ENCODE results near the gene ENTHD1. TPM values are rescaled to one million over a fixed set of nuclear protein-coding genes. Genes with fewer than 3 reads are reported as not detected.

ENTHD1 gene
- total and polyA plus RNA-seq, 10 of the 15 experiments (the other 5 are each of a cell fraction or from before 2014, with no cell fraction given) = 0.09 to 0.52 (median 0.21) TPM; not detected in 1

- SMC1A ChIA-PET (ENCODE audit: uncharacterized antibody, unreplicated experiment) = interaction anchor here (0.9 to 1.0 kb wide), 3 partner anchors 62 to 314 kb away, joined by 3 read pairs; no protein-coding TSS in a partner anchor
- TF ChIP-seq STAT1 (conservative IDR thresholded peaks at IDR 0.05) (no peak), USF1 (IDR thresholded peaks at IDR 0.05; ENCODE audit: borderline replicate concordance, extremely low read length, insufficient read depth, low read depth, low read length) (no peak), FOS (IDR thresholded peaks at IDR 0.05; ENCODE audit: borderline replicate concordance, extremely low read depth, insufficient read length) (no peak), BCLAF1 (IDR thresholded peaks at IDR 0.05) (no peak), ZBED1 (IDR thresholded peaks at IDR 0.05; ENCODE audit: borderline replicate concordance) (no peak), ELK1 (IDR thresholded peaks at IDR 0.05; ENCODE audit: low read depth, low read length) (no peak), NKRF (conservative IDR thresholded peaks at IDR 0.05) (no peak), PML (IDR thresholded peaks at IDR 0.05; ENCODE audit: low read length) (no peak), KLF5 (IDR thresholded peaks at IDR 0.05; ENCODE audit: partially characterized antibody) (no peak), GATAD2B (conservative IDR thresholded peaks at IDR 0.05; ENCODE audit: low read depth) (no peak), POU2F2 (IDR thresholded peaks at IDR 0.05; ENCODE audit: borderline replicate concordance, low read depth, low read length) (no peak), IKZF1 (conservative IDR thresholded peaks at IDR 0.05) (no peak), ESRRA (IDR thresholded peaks at IDR 0.05; ENCODE audit: low read length) (no peak), HDGF (IDR thresholded peaks at IDR 0.05) (no peak), IRF3 (IDR thresholded peaks at IDR 0.05) (no peak), ZZZ3 (IDR thresholded peaks at IDR 0.05; ENCODE audit: control insufficient read depth, insufficient read length, low read depth) (no peak)
Observed at GRCh38 chr22:39710380-39711150, 183.0 kb downstream of the ENTHD1 start.

More at GRCh38 chr22:39710380-39711150, 183.0 kb downstream of the ENTHD1 start:
- H3K4me3 ChIP-seq = no peak overlapping the region
- no peaks in the 10 kb centered on the region for H3K36me3 ChIP-seq (ENCODE audit: control insufficient read depth in 2 of 2, insufficient read depth in 2 of 2, low read length in 1 of 2)
- no peaks in the 10 kb centered on the region for H4K20me1 ChIP-seq (ENCODE audit: control insufficient read depth, insufficient read depth)
- in situ Hi-C loops (cut with MboI) = no loop called here
- intact Hi-C loops (cut with micrococcal nuclease; ENCODE audit: unreplicated experiment) = no loop called here
- H3K4me2 ChIP-seq (ENCODE audit: control insufficient read depth, insufficient read depth) = no peak overlapping the region
- no peaks in the 10 kb centered on the region for H3K4me1 ChIP-seq (ENCODE audit: control insufficient read depth, insufficient read depth, low read length)
- BruUV-seq (replicated peaks) = no TSS peak
- H3K27me3 ChIP-seq (replicated peaks in 1 of 2; ENCODE audit: control insufficient read depth in 2 of 2, insufficient read depth in 2 of 2, low read length in 1 of 2) = peaks cover 2 to 6% of the 10 kb centered on the region in 2 experiments; a peak in 3 of 4 replicates
- H3K9me3 ChIP-seq (replicated peaks; ENCODE audit: control insufficient read depth, insufficient read depth, low read length) = no peaks in the 10 kb centered on the region
- H3K9ac ChIP-seq (ENCODE audit: control insufficient read depth, insufficient read depth, low read length) = no peak overlapping the region
- ChIA-PET CTCF (interaction anchor here (0.7 kb wide), 1 partner anchor 10 kb away, joined by 3 read pairs; no protein-coding TSS in a partner anchor), POLR2A (no interaction called here), RAD21 (ENCODE audit: unreplicated experiment) (no interaction called here)
- WGBS (ENCODE audit: insufficient coverage, insufficient replicate concordance, low lambda C conversion rate, missing lambda C conversion rate) = 50% methylated on average over 15 of the region's 15 CpGs
- DNase-seq (ENCODE audit: low read depth, low spot score) = no peak
- H3K27ac ChIP-seq (ENCODE audit: control insufficient read depth, insufficient read depth) = no peak overlapping the region
- no peak for FAIRE-seq
- no peak for ATAC-seq
- no peak overlapping the region for H2AFZ ChIP-seq (ENCODE audit: control insufficient read depth, low read depth, low read length)
- no peaks in the 10 kb centered on the region for H3K79me2 ChIP-seq (ENCODE audit: control insufficient read depth, insufficient read depth, low read length)

All from GM12878 (cell line).